Stimulated activated CD8-positive, alpha-beta memory T cell treated with anti-CD3 and anti-CD28 coated beads, Interleukin-15, amount 100 ng/mL, for 48 hours (primary cell): ENCODE data around the gene DIP2C.
"Not testable (repeated sequence)": the region's sequence is repeated elsewhere in the genome, so short reads cannot be mapped to it uniquely, and the experiment has no call there.

ENCODE experiments used
- DNase-seq, 2 donors: peaks; one replicate each; pipeline ENCODE4 v3.0.0-alpha.2; 2020; ENCODE audit warnings: low read depth in 2 of 2

Gene DIP2C

GRCh38 chr10:660970-661596 is 28.4 kb downstream of the DIP2C start:
- no peak for DNase-seq

- no peak for DNase-seq
Observed at GRCh38 chr10:660413-660969, 29.0 kb downstream of the DIP2C start.

DNA sequence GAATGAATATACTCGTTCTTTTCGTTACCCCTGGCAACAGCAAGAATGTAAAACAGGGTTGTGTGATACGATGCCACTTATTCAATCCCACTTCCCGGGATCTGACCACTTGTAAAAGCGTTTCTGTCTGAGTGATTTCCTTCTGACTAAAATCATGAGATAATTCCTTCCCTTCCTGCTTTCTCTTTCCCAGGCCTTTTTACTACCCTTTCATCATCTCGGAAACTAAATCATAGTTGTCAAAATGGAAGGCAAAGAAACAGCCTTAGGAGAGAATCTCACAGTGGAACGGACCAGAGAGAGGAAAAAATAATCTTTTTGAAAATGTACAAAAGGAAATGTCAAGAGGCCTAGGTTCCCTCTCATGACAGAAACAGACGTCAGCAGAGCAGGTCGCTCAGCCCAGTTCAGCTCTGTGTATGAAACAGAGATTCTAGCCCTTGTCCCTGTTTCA is 29.8 kb downstream of the DIP2C start:
- no peak for DNase-seq

- DNase-seq, result not testable (repeated sequence)
Observed at GRCh38 chr10:657816-658350, 31.6 kb downstream of the DIP2C start.

DNA sequence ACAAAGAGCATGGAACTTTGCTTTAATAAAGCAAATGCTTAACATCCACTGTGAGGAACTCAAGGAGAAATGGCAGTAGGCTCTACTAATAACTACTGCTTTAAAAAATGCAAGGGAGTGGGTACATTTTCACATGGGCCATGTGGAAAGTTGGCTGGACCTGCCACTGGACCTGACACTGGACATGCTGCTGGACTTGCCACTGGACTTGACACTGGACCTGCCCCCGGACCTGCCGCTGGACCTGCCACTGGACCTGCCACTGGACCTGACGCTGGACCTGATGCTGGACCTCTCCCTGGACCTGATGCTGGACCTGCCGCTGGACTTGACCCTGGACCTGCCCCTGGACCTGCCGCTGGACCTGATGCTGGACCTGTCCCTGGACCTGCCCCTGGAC is 32.6 kb downstream of the DIP2C start:
- DNase-seq, result no peak

DNA sequence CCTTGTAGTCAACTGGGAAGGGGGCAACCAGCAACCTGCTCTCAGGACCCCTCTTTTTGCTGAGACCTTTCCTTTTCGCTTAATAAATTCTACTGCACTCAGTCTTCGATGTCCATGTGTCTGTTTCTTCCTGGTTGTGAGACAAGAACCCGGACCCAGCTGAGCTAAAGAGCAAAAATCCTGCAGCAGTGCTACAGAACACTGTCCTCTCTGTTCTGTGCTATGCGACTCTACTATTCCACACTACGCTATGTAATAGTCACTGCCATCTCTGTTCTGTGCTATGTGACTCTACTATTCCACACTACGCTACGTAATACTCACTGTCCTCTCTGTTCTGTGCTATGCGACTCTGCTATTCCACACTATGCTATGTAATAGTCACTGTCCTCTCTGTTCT is 34.3 kb downstream of the DIP2C start:
- no peak for DNase-seq

- DNase-seq, result no peak
Observed at GRCh38 chr10:654647-654996, 34.8 kb downstream of the DIP2C start.

- DNase-seq, result no peak
Observed at GRCh38 chr10:653991-654646, 35.3 kb downstream of the DIP2C start.

- DNase-seq, result not testable (repeated sequence)
Observed at GRCh38 chr10:652832-653459, 36.5 kb downstream of the DIP2C start.

- DNase-seq, result no peak
Observed at GRCh38 chr10:652233-652632, 37.2 kb downstream of the DIP2C start.

GRCh38 chr10:651692-652091 is 37.8 kb downstream of the DIP2C start:
- no peak for DNase-seq

- no peak for DNase-seq
Observed at GRCh38 chr10:650886-651615, 38.4 kb downstream of the DIP2C start.

DNA sequence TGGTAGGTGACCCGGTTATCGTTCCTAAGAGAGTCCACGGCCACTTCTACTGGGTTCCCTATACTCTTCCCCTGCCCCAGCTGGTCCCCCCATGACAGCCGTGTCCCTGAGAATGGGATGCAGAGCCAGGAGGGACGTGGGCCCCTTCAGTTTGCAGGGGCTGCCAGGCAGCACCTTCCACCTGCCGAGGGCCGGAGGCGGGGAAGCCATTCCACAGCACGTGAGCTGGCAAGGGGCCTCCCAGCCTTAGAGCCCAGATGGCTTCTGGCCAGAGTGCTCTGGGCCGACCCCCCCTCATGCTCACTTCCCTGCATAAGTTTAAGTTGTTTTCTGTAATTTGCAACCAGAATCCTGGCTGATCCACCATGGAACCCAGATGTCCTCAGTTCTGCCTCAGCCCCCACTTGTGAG is 39.0 kb downstream of the DIP2C start:
- no peak for DNase-seq

GRCh38 chr10:649798-650440 is 39.5 kb downstream of the DIP2C start:
- DNase-seq, result no peak

DNA sequence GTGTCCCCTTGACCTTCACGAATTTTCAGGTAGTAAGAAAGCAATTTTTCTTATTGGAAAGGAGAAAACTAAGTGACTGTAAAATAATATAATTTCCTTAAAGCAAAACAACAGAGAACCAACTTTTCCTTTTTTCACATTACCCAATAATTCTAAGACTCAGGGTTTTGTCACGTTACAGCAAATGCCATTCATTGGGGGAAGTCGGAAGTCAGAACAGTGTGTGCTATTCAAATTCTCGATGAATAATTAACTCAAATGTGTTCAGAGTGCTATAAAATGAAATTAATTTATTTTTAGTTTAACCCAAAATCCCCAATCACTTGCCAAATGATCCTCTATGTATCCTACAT is 40.0 kb downstream of the DIP2C start:
- no peak for DNase-seq

DNA sequence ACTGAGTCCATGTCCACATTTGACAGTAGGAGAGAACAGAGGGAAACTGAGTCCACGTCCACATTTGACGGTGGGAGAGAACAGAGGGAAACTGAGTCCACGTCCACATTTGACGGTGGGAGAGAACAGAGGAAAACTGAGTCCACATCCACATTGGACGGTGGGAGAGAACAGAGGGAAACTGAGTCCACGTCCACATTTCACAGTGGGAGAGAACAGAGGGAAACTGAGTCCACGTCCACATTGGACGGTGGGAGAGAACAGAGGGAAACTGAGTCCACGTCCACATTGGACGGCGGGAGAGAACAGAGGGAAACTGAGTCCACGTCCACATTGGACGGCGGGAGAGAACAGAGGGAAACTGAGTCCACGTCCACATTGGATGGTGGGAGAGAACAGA is 42.4 kb downstream of the DIP2C start:
- not testable (repeated sequence) for DNase-seq

DNA sequence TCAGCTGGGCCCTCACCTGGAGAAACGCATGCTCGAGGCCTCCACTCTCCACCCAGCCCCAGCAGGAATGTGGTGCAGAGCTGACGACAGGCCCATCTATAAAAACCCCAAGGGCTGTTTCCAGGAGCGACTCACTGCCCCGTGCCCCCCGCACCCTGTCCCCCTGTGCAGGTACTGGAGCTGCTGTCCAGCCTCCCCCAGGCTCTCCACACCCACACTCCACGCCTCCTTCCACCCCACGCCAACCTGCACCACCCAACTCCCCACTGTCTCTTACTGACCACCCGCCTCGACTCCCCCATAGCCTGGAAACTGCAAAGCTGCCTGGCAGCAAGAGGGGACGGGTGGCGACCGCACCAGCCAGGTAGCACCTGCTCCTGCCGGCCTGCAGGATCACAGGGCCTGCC is 43.3 kb downstream of the DIP2C start:
- no peak for DNase-seq

DNA sequence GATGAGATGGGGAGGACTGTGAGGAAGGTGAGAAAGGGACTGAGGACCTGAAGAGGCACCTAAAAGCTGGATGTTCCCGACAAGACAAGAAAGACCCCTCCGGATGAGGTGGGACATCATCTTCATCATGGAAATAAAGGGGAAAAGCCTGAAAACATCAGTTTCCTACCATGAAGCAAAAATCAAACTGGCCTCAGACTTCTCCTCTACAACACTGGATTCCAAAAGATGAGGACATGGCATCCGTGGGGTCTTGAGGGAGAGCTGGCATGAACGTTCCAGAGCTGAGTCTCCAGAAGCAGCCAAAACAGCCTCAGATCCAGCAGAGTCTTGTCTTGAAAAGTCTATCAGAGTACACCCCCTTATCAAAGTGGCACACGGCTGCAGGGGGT is 44.5 kb downstream of the DIP2C start:
- no peak for DNase-seq

DNA sequence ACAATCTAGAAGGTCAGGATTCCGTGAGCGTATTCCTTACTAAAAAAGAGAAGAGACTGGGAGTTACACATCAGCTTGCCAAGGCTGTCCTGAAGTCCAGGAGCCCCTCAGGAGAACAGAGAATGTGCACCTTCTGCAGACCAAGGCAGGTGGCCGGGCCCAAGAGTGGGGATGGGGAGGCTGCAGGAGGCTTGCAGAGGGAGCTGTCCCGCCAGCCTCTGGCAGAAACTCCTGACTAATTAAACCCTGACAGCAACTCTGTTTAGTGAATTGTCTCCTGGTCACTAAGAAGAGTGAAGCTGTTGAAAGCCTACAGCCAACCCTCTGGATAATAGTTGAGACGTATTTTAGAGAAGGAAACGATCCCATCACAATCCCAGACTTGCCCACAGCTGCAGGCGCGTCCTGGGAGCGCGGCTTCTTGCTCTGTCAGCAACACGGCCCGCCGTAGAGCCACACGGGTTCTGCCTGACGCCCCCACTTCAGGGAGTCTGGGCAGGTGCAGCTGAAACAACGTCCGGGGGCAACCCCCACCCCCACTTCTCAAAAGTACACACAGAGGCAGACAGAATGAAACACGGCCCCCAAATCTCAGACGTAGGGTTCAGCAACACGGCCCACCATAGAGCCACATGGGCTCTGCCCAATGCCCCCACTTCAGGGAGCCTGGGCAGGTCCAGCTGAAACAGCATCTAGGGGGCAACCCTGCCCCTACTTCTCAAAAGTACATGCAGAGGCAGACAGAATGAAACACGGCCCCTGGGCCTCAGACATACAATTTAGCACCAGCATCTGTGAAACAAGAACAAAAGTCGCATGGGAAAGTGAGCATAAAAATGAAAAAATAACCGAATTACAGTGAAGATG is 45.2 kb downstream of the DIP2C start:
- no peak for DNase-seq

- no peak for DNase-seq
Observed at GRCh38 chr10:642186-642890, 47.1 kb downstream of the DIP2C start.
